Caki2 (cell line): ENCODE measurements around the gene GPR65. TPM values are rescaled to one million over a fixed set of nuclear protein-coding genes. Genes with fewer than 3 reads are reported as not detected.

Experiments
- total RNA-seq: library from RNA; depleted of rRNA; stranded (reverse); fragments of >200 nt; shearing (Covaris generic); gene quantifications from 2 replicates; pipeline ENCODE4 v1.2.3, GENCODE V29; 2014; ENCODE audit warnings: low replicate concordance; rRNA removed

GPR65 gene
- total RNA-seq, 1 experiment from 2014 or later: not detected

Other genes with a start within 250 kb of the GPR65 start
- gene GALC, start 12.0 kb upstream of the GPR65 start, total RNA-seq: 9.6 and 10.8 TPM in 2 replicates